Lower lobe of right lung (tissue), 2 donors: Measurements from ENCODE around the gene OOSP4B. TPM values are rescaled to one million over a fixed set of nuclear protein-coding genes. Genes with fewer than 3 reads are reported as not detected.
A peak's percentile ranks its signal among the peaks of the same experiment; 100 is the strongest.
"Not testable (repeated sequence)": the region's sequence is repeated elsewhere in the genome, so short reads cannot be mapped to it uniquely, and the experiment has no call there.

Source experiments
- ATAC-seq, 2 donors: fragments of 200-7000 bp; cut with Tn5 transposase; one replicate each; pipeline ENCODE4 v1.9.1; 2020 to 2022; ENCODE audit warnings: mild to moderate bottlenecking in 2 of 2, moderate library complexity in 2 of 2
- DNase-seq: peaks from one replicate; pipeline ENCODE4 v3.0.0-alpha.2; 2020
- H3K27ac ChIP-seq: fragments of 200-600 bp; one replicate; pipeline ENCODE4 v1.8.0; 2022
- H3K27me3 ChIP-seq: fragments of 200-600 bp; one replicate; pipeline ENCODE4 v1.8.0; 2022; ENCODE audit warnings: low read depth
- H3K36me3 ChIP-seq: fragments of 200-600 bp; one replicate; pipeline ENCODE4 v1.8.0; 2022; ENCODE audit warnings: mild to moderate bottlenecking
- H3K4me1 ChIP-seq: fragments of 200-600 bp; one replicate; pipeline ENCODE4 v1.8.0; 2022
- H3K4me3 ChIP-seq: fragments of 200-600 bp; one replicate; pipeline ENCODE4 v1.8.0; 2022; ENCODE audit warnings: mild to moderate bottlenecking
- H3K9me3 ChIP-seq: fragments of 200-600 bp; one replicate; pipeline ENCODE4 v1.8.0; 2022
- intact Hi-C: fragments of 100-400 bp; cut with DNase I; formaldehyde crosslinking; loops from one replicate; pipeline ENCODE4 v1.11.0; 2022
- total RNA-seq: library from RNA; stranded (reverse); fragmentation: NEBNext Ultra II Directional; extraction: Animal tissue kit (Norgen Biotek cat#: 25700); gene quantifications from one replicate; pipeline ENCODE4 v1.2.1, GENCODE V29; 2021
- TF ChIP-seq, protein P1 (sequence below): fragments of 200-600 bp; IDR thresholded peaks from one replicate; pipeline ENCODE4 v1.8.0; 2022; ENCODE audit warnings: antibody characterized with exemption, mild to moderate bottlenecking
- donor health status: DM: no; HTN: yes; CAD: no; lungs with severe emphysema.

OOSP4B gene
- total RNA-seq, 1 donor from 2014 or later: not detected

DNA sequence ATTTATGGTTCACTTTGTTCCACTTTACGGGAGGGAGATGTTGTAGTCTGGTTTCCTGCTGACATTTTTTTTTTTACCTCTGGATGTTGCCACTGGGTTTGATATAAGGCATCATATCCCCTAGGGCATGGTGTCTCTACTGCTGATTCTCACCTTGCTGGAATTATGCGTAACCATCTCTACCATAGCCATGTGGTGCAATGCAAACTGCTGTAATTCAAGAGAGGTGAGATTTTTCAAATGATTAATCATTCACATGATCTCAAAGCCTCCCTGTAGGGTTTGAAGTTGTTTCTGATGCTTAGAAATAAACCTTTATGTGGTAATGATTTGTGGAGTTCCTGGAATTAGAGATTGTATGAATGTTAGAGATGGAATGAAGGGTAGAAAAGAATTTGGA lies 52.5 kb downstream of the OOSP4B start:
- DNase-seq: no peak
- no peaks in the 10 kb centered on the region for H3K36me3 ChIP-seq
- TF ChIP-seq, protein P1, sequence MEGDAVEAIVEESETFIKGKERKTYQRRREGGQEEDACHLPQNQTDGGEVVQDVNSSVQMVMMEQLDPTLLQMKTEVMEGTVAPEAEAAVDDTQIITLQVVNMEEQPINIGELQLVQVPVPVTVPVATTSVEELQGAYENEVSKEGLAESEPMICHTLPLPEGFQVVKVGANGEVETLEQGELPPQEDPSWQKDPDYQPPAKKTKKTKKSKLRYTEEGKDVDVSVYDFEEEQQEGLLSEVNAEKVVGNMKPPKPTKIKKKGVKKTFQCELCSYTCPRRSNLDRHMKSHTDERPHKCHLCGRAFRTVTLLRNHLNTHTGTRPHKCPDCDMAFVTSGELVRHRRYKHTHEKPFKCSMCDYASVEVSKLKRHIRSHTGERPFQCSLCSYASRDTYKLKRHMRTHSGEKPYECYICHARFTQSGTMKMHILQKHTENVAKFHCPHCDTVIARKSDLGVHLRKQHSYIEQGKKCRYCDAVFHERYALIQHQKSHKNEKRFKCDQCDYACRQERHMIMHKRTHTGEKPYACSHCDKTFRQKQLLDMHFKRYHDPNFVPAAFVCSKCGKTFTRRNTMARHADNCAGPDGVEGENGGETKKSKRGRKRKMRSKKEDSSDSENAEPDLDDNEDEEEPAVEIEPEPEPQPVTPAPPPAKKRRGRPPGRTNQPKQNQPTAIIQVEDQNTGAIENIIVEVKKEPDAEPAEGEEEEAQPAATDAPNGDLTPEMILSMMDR: no peak
- H3K27ac ChIP-seq: no peak overlapping the region
- H3K9me3 ChIP-seq: no peaks in the 10 kb centered on the region
- no peak for ATAC-seq
- H3K4me3 ChIP-seq: no peak overlapping the region
- no peaks in the 10 kb centered on the region for H3K4me1 ChIP-seq
- intact Hi-C loops: no loop called here
- H3K27me3 ChIP-seq: no peaks in the 10 kb centered on the region

DNA sequence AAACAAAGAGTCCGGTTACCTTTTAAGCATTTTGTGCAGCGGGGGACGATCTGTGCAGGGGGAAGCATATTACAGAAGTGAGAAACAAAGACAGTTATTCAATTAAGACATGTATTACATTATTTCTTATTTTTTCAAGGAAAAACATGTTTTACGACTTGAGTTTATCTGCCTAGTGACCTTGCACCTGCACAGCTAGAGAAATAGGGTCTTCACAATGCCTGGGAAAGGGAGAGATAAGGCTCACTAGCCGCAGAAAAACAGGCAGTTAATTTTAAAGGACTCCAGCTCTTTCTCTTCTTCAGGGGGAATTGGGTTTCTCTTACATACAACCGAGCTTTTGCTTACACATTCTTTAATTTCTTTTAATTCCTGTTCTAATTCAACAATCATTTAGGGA lies 54.7 kb downstream of the OOSP4B start:
- H3K36me3 ChIP-seq, DNase-seq, H3K4me3 ChIP-seq, H3K9me3 ChIP-seq, H3K4me1 ChIP-seq, intact Hi-C loops, H3K27ac ChIP-seq, H3K27me3 ChIP-seq, ATAC-seq: not testable (repeated sequence)

DNA sequence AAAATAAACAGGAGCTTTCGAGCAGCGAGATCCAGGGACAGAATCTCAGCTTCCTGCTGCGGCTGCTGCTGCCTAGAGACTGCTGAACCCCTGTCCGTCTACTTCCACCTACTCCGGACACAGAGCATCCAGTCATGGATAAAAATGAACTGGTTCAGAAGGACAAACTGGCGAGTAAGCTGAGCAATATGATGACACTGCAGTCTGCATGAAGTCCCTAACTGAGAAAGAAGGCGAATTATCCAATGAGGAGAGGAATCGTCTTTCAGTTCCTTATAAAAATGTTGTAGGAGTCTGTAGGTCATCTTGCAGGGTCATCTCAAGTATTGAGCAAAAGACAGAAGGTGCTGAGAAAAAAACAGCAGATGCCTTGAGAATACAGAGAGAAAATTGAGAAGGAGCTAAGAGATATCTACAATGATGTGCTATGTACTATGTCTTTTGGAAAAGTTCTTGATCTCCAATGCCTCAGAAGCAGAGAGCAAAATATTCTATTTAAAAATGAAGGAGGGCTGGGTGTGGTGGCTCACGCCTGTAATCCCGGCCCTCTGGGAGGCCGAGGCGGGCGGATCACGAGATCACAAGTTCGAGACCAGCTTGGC lies 60.3 kb downstream of the OOSP4B start:
- Histone ChIP-seq H3K27ac (no peak overlapping the region), H3K4me1 (no peaks in the 10 kb centered on the region), H3K27me3 (no peaks in the 10 kb centered on the region), H3K4me3 (no peak overlapping the region), H3K36me3 (no peaks in the 10 kb centered on the region), H3K9me3 (no peaks in the 10 kb centered on the region)
- DNase-seq: no peak
- intact Hi-C loops: no loop called here
- peak in 1 of 2 donors; percentile 38 for ATAC-seq
- TF ChIP-seq, protein P1: no peak

DNA sequence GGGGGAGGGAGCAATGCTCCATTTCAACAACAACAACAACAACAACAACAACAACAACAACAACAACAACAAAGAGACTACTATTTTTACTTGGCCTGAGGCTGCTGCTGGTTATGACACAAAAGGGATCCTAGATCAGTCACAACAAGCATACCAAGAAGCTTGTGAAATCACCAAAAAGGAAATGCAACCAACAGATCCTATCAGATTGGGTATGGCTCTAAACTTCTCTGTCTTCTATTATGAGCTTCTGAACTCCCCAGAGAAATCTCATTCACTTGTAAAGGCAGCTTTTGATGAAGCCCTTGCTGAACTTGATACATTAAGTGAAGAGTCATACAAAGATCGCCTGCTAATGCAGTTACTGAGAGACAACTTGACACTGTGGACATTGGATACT lies 61.0 kb downstream of the OOSP4B start:
- Histone ChIP-seq H3K4me1 (no peaks in the 10 kb centered on the region), H3K27me3 (no peaks in the 10 kb centered on the region), H3K27ac (no peak overlapping the region), H3K36me3 (no peaks in the 10 kb centered on the region), H3K9me3 (no peaks in the 10 kb centered on the region), H3K4me3 (no peak overlapping the region)
- intact Hi-C loops: no loop called here
- ATAC-seq (no peak), DNase-seq (no peak)
- TF ChIP-seq, protein P1: no peak

DNA sequence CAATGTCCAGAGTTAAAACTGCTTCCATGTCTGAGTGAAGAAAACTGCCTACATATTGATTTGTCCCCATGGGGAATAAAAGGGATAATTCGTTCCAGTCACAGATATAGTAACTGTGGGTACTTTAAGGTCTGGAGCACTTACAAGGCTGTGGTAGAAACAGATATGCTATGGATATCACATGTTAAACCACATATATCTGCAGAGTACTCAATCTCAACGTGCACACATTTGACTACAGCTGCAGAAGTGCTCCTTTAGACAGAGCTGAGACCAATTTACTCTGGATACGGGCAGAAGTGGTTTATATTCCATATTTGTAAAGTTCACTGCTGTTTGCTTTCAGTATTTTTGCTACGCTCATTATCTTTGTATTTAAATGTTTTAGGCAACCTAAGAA lies 61.8 kb downstream of the OOSP4B start:
- H3K36me3 ChIP-seq: no peaks in the 10 kb centered on the region
- no peaks in the 10 kb centered on the region for H3K27me3 ChIP-seq
- H3K9me3 ChIP-seq: no peaks in the 10 kb centered on the region
- TF ChIP-seq, protein P1: no peak
- no peak overlapping the region for H3K4me3 ChIP-seq
- intact Hi-C loops: no loop called here
- DNase-seq (no peak), ATAC-seq (no peak)
- H3K27ac ChIP-seq: no peak overlapping the region
- H3K4me1 ChIP-seq: no peaks in the 10 kb centered on the region

DNA sequence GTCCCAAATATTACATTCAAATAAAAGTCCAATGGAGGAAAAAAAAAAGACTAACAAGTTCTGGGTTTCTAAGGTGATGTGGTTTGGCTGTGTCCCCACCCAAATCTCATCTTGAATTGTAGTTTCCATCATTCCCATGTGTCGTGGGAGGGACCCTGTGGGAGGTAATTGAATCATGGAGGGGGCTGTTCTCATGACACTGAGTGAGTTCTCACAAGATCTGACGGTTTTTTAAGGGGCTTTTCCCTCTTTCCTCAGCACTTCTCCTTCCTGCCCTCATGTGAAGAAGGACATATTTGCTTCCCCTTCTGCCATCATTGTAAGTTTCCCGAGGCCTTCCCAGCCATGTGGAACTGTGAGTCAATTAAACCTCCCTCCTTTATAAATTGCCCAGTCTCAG lies 63.6 kb downstream of the OOSP4B start:
- Histone ChIP-seq H3K9me3 (no peaks in the 10 kb centered on the region), H3K27me3 (no peaks in the 10 kb centered on the region), H3K27ac (no peak overlapping the region), H3K4me3 (no peak overlapping the region), H3K4me1 (no peaks in the 10 kb centered on the region), H3K36me3 (no peaks in the 10 kb centered on the region)
- intact Hi-C loops: no loop called here
- no peak for ATAC-seq
- TF ChIP-seq, protein P1: no peak
- DNase-seq: no peak

Other genes with a start within 250 kb of the OOSP4B start
- gene MRPL16, start 206.4 kb upstream of the OOSP4B start, total RNA-seq: 29.7 TPM
- not detected for gene CBLIF, start 171.7 kb upstream of the OOSP4B start, total RNA-seq
- gene TCN1, start 150.7 kb upstream of the OOSP4B start, total RNA-seq: 1.7 TPM
- not detected for gene OOSP3, start 138.4 kb upstream of the OOSP4B start, total RNA-seq
- gene OOSP1, start 78.7 kb upstream of the OOSP4B start, total RNA-seq: not detected
- gene OOSP4A, start 53.1 kb upstream of the OOSP4B start, total RNA-seq: not detected
- not detected for gene OOSP2, start 23.2 kb downstream of the OOSP4B start, total RNA-seq
- gene MS4A3, start 39.5 kb downstream of the OOSP4B start, total RNA-seq: not detected
- 19.2 TPM for gene MS4A2, start 71.5 kb downstream of the OOSP4B start, total RNA-seq
- gene MS4A6A, start 165.9 kb downstream of the OOSP4B start, total RNA-seq: 176 TPM
- 2.7 TPM for gene MS4A4E, start 226.0 kb downstream of the OOSP4B start, total RNA-seq